ENCODE measurements around the gene SMIM1. TPM values are rescaled to one million over a fixed set of nuclear protein-coding genes. Genes with fewer than 3 reads are reported as not detected.
"Not testable (repeated sequence)": the region's sequence is repeated elsewhere in the genome, so short reads cannot be mapped to it uniquely, and the experiment has no call there.

SMIM1 gene
- total RNA-seq, 1 experiment from 2014 or later = 5.5 TPM

DNA sequence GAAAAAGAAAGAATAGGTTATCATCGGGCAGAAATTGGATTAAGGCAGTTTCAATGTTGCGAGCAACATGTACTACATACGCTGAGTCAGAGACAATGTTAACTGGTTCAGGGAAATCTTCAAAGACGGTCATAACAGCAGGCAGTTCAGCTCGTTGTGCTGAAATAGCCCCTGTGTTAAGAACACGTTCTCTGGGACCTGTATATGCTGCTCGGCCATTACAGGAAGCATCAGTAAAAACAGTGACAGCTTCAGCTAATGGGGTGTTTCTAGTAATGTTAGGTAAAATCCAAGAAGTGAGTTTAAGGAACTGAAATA is 32.0 kb downstream of the SMIM1 start:
- H4K20me1 ChIP-seq (ENCODE audit: insufficient read depth); CTCF ChIA-PET; DNase-seq (ENCODE audit: low read depth, low spot score); BruUV-seq (replicated peaks); H3K4me1 ChIP-seq (ENCODE audit: control insufficient read depth in 1 of 2, insufficient read depth in 2 of 2, low read length in 2 of 2); H3K9ac ChIP-seq (ENCODE audit: low read length); H2AFZ ChIP-seq (ENCODE audit: low read depth, low read length, poor library complexity, severe bottlenecking); H3K36me3 ChIP-seq (ENCODE audit: control insufficient read depth in 1 of 2, insufficient read depth in 2 of 2, low read length in 2 of 2); H3K79me2 ChIP-seq (ENCODE audit: insufficient read depth, low read length); H3K27me3 ChIP-seq (ENCODE audit: insufficient read depth, low read length); H3K27ac ChIP-seq (ENCODE audit: low read depth, low read length); ATAC-seq; POLR2A ChIA-PET; RAD21 ChIA-PET (ENCODE audit: low non-redundant PET in 1 of 2, low total read pairs in 2 of 2, uncharacterized antibody in 2 of 2, unreplicated experiment in 2 of 2); H3K9me2 ChIP-seq (ENCODE audit: insufficient read depth); H3K4me2 ChIP-seq (ENCODE audit: low read length); H3K4me3 ChIP-seq (replicated peaks in 1 of 2; ENCODE audit: low read depth in 1 of 2, low read length in 2 of 2): not testable (repeated sequence)
- intact Hi-C loops (cut with micrococcal nuclease) = loop anchor here (5.0 kb wide), 1 partner anchor 352 kb away; the partner anchor contains the start of gene ARHGEF16
- H3K9me3 ChIP-seq (ENCODE audit: control insufficient read depth in 1 of 2, insufficient read depth in 1 of 2, low read depth in 1 of 2, low read length in 2 of 2) = peaks cover 0 to 10% of the 10 kb centered on the region in 2 experiments; a peak in 2 of 4 replicates

- ChIA-PET RAD21 (ENCODE audit: low non-redundant PET in 1 of 2, low total read pairs in 2 of 2, uncharacterized antibody in 2 of 2, unreplicated experiment in 2 of 2) (no interaction called here), POLR2A (no interaction called here), CTCF (no interaction called here)
- H3K4me3 ChIP-seq (replicated peaks in 1 of 2; ENCODE audit: low read depth in 1 of 2, low read length in 2 of 2) = no peak overlapping the region
- H3K79me2 ChIP-seq (ENCODE audit: insufficient read depth, low read length) = no peaks in the 10 kb centered on the region
- TF ChIP-seq ATF3 (IDR thresholded peaks at IDR 0.05) (no peak), YY1 (IDR thresholded peaks at IDR 0.05; ENCODE audit: extremely low read depth, insufficient replicate concordance, low read depth, low read length) (no peak), SP1 (IDR thresholded peaks at IDR 0.05; ENCODE audit: low read depth) (no peak), TCF7L2 (IDR thresholded peaks at IDR 0.05; ENCODE audit: borderline replicate concordance, extremely low read depth, insufficient read depth, insufficient read length) (no peak), CBX3 (IDR thresholded peaks at IDR 0.05; ENCODE audit: low read depth) (no peak), JUND (IDR thresholded peaks at IDR 0.05) (no peak)
- no peaks in the 10 kb centered on the region for H3K4me1 ChIP-seq (ENCODE audit: control insufficient read depth in 1 of 2, insufficient read depth in 2 of 2, low read length in 2 of 2)
- intact Hi-C loops (cut with micrococcal nuclease) = no loop called here
- no peak overlapping the region for H3K4me2 ChIP-seq (ENCODE audit: low read length)
- DNase-seq (ENCODE audit: low read depth, low spot score) = no peak
- no peaks in the 10 kb centered on the region for H3K9me2 ChIP-seq (ENCODE audit: insufficient read depth)
- no peak for ATAC-seq
- H2AFZ ChIP-seq (ENCODE audit: low read depth, low read length, poor library complexity, severe bottlenecking) = no peak overlapping the region
- no peak overlapping the region for H3K27ac ChIP-seq (ENCODE audit: low read depth, low read length)
- no TSS peak for BruUV-seq (replicated peaks)
- no peaks in the 10 kb centered on the region for H3K36me3 ChIP-seq (ENCODE audit: control insufficient read depth in 1 of 2, insufficient read depth in 2 of 2, low read length in 2 of 2)
- no peaks in the 10 kb centered on the region for H4K20me1 ChIP-seq (ENCODE audit: insufficient read depth)
- H3K27me3 ChIP-seq (ENCODE audit: insufficient read depth, low read length) = no peaks in the 10 kb centered on the region
- no peak overlapping the region for H3K9ac ChIP-seq (ENCODE audit: low read length)
- peaks cover 0 to 10% of the 10 kb centered on the region in 2 experiments; a peak in 2 of 4 replicates for H3K9me3 ChIP-seq (ENCODE audit: control insufficient read depth in 1 of 2, insufficient read depth in 1 of 2, low read depth in 1 of 2, low read length in 2 of 2)
Observed at GRCh38 chr1:3805038-3805437, 32.5 kb downstream of the SMIM1 start.
